Measurements from ENCODE around the gene UBE2L3. TPM values are rescaled to one million over a fixed set of nuclear protein-coding genes. Genes with fewer than 3 reads are reported as not detected.

UBE2L3 gene
- total and polyA plus RNA-seq, 2 donors (not counting 1 experiment from before 2014, with no cell fraction given), result 13.5 to 30.9 TPM

GRCh38 chr22:21641417-21641788 lies 73.9 kb downstream of the UBE2L3 start:
- ChIA-PET POLR2A (interaction anchor here (0.6 to 2.2 kb wide), 5 partner anchors 9 to 56 kb away, joined by 3 to 16 read pairs (median 5); partner anchors contain the start of genes CCDC116, PPIL2 and YDJC), CTCF (interaction anchor here (0.6 to 7.9 kb wide), 5 partner anchors 14 to 756 kb away, joined by 3 to 168 read pairs (median 5); partner anchors contain the start of genes CCDC116 and YDJC)
- peak overlapping the region; percentile 82 for H3K4me3 Mint-ChIP-seq
- Histone ChIP-seq H3K36me3 (replicated peaks in 1 of 2; ENCODE audit: control extremely low read depth in 1 of 2, control insufficient read depth in 1 of 2, extremely low read depth in 1 of 2, insufficient read depth in 2 of 2, low read length in 1 of 2) (peaks cover 0 to 4% of the 10 kb centered on the region in 2 experiments), H2AFZ (ENCODE audit: insufficient read depth, low read depth, low read length, poor library complexity, severe bottlenecking) (peak overlapping the region; percentile 99), H4K20me1 (ENCODE audit: control insufficient read depth, insufficient read depth, low read length, poor library complexity, severe bottlenecking) (peaks cover 8% of the 10 kb centered on the region), H3K9ac (ENCODE audit: low read length) (peak overlapping the region; percentile 93), H3K79me2 (ENCODE audit: control insufficient read depth, insufficient read depth, low read length) (peaks cover 7% of the 10 kb centered on the region), H3K27ac (ENCODE audit: low read length in 2 of 2) (peak overlapping the region; percentile 5 to 84), H3K4me2 (replicated peaks; ENCODE audit: low read depth, low read length, poor library complexity, severe bottlenecking) (peak overlapping the region; percentile 100), H3K4me3 (ENCODE audit: control extremely low read depth in 1 of 5, extremely low read depth in 1 of 5, insufficient read depth in 1 of 5, low read depth in 2 of 5, low read length in 4 of 5) (peak overlapping the region in 4 of 5 experiments; percentile 46 to 70 (median 58)), H3K4me1 (ENCODE audit: control insufficient read depth in 2 of 2, insufficient read depth in 2 of 2, low read length in 2 of 2) (peaks cover 12 to 21% of the 10 kb centered on the region in 2 donors), H3K9me3 (ENCODE audit: control extremely low read depth in 1 of 3, control insufficient read depth in 2 of 3, insufficient read depth in 1 of 3, low read length in 2 of 3) (peaks cover 0 to 3% (median 0%) of the 10 kb centered on the region in 3 donors), H3K27me3 (replicated peaks in 1 of 4; ENCODE audit: control extremely low read depth in 1 of 4, control insufficient read depth in 3 of 4, insufficient read depth in 4 of 4, low read length in 3 of 4) (no peaks in the 10 kb centered on the region)
- peaks cover 21% of the 10 kb centered on the region for H3K4me1 Mint-ChIP-seq
- intact Hi-C loops (cut with micrococcal nuclease), result loop anchor here (5.0 kb wide), 1 partner anchor 639 kb away; the partner anchor contains the start of gene THAP7
- 3% methylated on average over 7 of the region's 9 CpGs for WGBS (ENCODE audit: insufficient coverage)
- H3K27ac Mint-ChIP-seq, result peak overlapping the region; percentile 78
- H3K9me3 Mint-ChIP-seq (ENCODE audit: insufficient read depth), result no peaks in the 10 kb centered on the region
- ATAC-seq (ENCODE audit: low read depth) (no peak), DNase-seq (no peak)
- H3K27me3 Mint-ChIP-seq, result no peaks in the 10 kb centered on the region
- TF ChIP-seq, protein P1, sequence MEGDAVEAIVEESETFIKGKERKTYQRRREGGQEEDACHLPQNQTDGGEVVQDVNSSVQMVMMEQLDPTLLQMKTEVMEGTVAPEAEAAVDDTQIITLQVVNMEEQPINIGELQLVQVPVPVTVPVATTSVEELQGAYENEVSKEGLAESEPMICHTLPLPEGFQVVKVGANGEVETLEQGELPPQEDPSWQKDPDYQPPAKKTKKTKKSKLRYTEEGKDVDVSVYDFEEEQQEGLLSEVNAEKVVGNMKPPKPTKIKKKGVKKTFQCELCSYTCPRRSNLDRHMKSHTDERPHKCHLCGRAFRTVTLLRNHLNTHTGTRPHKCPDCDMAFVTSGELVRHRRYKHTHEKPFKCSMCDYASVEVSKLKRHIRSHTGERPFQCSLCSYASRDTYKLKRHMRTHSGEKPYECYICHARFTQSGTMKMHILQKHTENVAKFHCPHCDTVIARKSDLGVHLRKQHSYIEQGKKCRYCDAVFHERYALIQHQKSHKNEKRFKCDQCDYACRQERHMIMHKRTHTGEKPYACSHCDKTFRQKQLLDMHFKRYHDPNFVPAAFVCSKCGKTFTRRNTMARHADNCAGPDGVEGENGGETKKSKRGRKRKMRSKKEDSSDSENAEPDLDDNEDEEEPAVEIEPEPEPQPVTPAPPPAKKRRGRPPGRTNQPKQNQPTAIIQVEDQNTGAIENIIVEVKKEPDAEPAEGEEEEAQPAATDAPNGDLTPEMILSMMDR (IDR thresholded peaks at IDR 0.05), result no peak
- TF ChIP-seq EZH2 (IDR thresholded peaks at IDR 0.05; ENCODE audit: borderline replicate concordance, insufficient read depth, low read depth, low read length, poor library complexity, severe bottlenecking), result no peak
